Measurements from ENCODE around the gene B4GALNT3.

GRCh38 chr12:546265-546919, 86.7 kb downstream of the B4GALNT3 start:
- TF ChIP-seq EZH2phosphoT487 (IDR thresholded peaks at IDR 0.05; ENCODE audit: insufficient read depth, low read depth) (no peak), EZH2 (IDR thresholded peaks at IDR 0.05; ENCODE audit: insufficient read depth, poor library complexity, severe bottlenecking) (no peak)
